GM21717 (cell line): ENCODE measurements around the gene PGGHG.

Source experiments
- ATAC-seq: cut with Tn5 transposase; IDR thresholded peaks from one replicate; pipeline ENCODE4 v1.9.1; 2021; ENCODE audit warnings: mild to moderate bottlenecking, moderate library complexity; ENCODE audit not compliant: unreplicated experiment

The PGGHG gene

DNA sequence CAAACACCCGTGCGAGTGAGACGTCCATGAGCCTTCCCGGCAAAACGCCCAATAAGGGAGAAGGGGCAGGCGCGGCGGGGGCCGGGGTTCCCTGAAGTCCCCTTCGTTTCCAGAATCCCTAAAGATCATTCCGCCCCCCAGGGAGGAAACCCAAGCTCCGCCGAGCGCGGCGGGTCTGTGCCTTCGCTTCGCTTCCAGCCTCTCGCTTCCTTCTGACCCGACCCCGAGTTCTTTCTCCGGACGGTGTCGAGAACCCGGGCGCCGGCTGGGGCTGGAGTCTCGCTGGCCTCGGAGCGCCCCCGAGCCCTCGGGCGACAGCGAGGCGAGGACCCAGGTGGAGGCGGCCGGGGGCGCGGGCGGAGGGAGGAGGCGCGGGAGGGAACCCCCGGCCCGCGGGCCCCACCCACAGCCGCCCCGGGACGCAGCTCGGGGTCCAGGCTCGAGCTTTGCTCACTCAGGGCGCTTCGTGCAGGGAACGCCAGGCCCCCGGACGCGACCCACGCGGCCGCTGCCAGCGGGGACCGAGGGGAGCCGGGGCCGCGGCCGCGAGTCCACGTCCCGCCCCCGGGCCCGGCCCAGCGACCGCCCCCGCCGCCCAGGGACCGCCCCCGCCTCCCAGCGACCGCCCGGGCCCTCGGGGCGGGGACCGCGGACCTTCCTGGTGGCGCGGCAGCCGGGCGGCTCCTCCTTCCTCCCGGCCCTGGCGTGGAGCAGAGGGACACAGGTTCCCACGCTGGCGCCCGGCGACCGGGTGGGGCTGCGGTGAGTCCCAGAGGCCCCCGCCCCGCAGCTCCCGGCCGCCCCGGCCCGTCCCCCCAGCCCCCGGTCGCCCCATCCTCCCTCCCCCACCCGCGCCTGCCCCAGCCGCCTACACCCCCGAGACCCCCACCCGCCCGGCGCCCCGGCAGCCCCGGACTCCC, at the start of gene PGGHG:
PGGHG (plus strand) TSS at position 649 of the 920 bp plus-strand sequence. CDS start 691 bp downstream, outside the sequence.
- ATAC-seq, result no peak

- no peak for ATAC-seq
Measured at GRCh38 chr11:240315-240714, 48.6 kb upstream of the PGGHG start.

- no peak for ATAC-seq
Measured at GRCh38 chr11:241634-242033, 47.3 kb upstream of the PGGHG start.

DNA sequence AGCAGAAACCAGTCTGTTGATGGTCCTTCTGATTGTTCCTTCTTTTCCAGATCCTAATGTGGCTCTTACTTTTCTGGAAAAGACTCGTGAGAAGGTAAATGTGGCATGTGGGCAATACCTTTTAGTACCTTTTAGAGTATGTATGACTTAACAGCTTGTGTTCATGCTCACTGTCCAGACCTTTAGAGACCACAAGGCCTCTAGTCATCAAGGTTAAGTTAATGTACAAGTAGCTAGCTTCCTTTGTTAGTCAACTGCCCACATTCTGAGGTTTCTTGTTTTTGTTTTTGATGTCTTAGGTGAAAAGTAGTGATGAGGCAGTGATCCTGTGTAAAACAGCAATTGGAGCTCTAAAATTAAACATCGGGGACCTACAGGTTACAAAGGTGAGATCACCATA, 44.5 kb upstream of the PGGHG start:
- no peak for ATAC-seq

- no peak for ATAC-seq
Measured at GRCh38 chr11:249062-249461, 39.9 kb upstream of the PGGHG start.

- ATAC-seq, result no peak
Measured at GRCh38 chr11:250274-250673, 38.7 kb upstream of the PGGHG start.

GRCh38 chr11:250740-251299, 38.1 kb upstream of the PGGHG start:
- ATAC-seq, result no peak

- ATAC-seq, result no peak
Measured at GRCh38 chr11:251550-251949, 37.4 kb upstream of the PGGHG start.

GRCh38 chr11:252666-253065, 36.3 kb upstream of the PGGHG start:
- no peak for ATAC-seq

GRCh38 chr11:253160-253885, 35.6 kb upstream of the PGGHG start:
- no peak for ATAC-seq

- no peak for ATAC-seq
Measured at GRCh38 chr11:253886-254270, 35.0 kb upstream of the PGGHG start.

DNA sequence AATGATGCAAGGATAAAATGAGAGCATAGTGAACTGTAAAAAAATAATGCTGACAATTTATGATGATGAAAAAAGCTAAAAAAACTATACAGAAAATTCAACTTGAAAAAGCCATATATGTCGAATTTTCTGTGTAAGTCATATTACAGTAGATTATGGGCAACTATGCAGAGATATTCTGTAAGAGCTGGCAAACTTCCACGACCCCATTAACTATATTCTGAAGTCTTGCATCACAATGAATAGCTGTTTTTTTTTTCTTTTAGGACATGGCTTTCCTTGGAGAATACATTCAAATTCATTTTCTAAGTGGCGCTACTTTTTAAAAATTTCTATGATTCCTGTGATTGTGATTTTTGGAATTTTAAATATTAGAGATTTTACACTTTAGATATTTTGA, 33.8 kb upstream of the PGGHG start:
- ATAC-seq, result no peak

- no peak for ATAC-seq
Measured at GRCh38 chr11:255816-256215, 33.1 kb upstream of the PGGHG start.

- ATAC-seq, result no peak
Measured at GRCh38 chr11:256952-257737, 31.8 kb upstream of the PGGHG start.

GRCh38 chr11:257766-258493, 31.0 kb upstream of the PGGHG start:
- no peak for ATAC-seq

DNA sequence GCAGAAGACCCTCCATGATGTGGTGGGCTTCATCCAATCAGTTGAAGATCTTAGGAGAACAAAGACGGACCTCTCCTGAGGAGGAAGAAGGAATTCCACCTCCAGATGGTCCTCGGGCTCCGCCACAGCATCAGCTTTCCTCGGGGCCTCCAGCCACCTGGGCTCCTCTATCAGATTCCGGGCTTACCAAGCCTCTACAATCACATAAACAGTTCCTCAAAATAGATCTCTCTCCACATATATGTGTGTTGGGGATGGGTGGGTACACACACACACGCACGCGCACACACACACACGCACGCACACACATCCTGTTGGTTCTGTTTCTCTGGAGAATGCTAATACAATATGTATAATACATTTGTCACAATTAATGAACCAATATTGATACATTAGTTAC, 29.5 kb upstream of the PGGHG start:
- no peak for ATAC-seq

DNA sequence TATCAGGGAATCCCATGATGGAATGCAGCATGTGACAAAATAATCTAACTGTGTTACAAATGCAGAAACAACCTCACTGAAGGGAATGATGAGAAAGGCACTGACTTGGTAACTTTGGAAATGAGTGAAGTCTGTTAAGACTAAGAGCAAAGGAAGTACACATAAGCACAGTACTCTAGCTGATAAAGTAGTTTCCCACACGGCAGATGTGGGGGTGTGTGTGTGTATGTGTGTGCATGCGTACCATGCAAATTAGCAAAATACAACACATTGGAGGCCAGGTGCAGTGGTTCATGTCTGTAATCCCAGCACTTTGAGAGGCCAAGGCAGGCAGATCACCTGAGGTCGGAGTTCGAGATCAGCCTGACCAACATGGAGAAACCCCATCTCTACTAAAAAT, 27.3 kb upstream of the PGGHG start:
- no peak for ATAC-seq

DNA sequence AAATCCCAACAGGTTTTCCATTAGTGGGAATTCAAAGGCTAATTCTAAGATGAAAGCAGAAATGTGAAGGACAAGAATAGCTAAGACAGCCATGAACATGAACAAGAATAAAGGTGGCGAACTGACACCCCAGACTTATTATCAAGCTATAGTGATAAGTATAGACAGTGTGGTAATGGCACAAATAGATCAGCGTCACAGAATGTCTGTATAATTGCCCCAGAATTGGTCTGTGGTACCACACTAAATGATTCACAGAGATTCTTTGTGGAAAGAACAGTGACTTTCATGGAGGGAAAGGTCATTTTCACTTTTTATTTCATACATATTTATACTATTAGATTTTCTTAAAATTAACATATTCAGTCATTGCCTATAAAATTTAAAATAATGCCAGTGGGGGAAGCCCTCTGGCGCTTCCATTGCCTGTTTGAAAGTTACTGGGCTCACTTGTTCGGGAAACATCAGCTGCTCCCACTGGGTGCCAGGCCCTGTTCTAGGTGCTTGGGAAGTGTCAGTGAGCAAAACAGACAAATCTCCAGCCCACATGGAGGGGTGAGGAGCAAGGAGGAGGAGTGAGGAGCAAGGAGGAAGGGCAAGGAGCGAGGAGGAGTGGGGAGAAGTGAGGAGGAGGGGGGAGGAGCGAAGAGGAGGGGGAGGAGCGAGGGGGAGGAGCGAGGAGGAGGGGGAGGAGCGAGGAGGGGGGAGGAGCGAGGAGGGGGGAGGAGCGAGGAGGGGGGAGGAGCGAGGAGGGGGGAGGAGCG, 22.1 kb upstream of the PGGHG start:
- ATAC-seq, result no peak

GRCh38 chr11:267491-267994, 21.4 kb upstream of the PGGHG start:
- ATAC-seq, result no peak
